Measurements from ENCODE around the gene SLPI.

The SLPI gene

GRCh38 chr20:45211569-45212474, 42.5 kb downstream of the SLPI start:
- DNase-seq: no peak

- DNase-seq: no peak
Measured at GRCh38 chr20:45209924-45210323, 44.4 kb downstream of the SLPI start.

- DNase-seq: no peak
Measured at GRCh38 chr20:45206725-45207124, 47.6 kb downstream of the SLPI start, which contains the start of gene SEMG1. Gene SEMG1 (plus strand): TSS chr20:45207033. CDS start chr20:45207054, 21 bp downstream.
